ENCODE results near the gene MRPL24. TPM values are rescaled to one million over a fixed set of nuclear protein-coding genes. Genes with fewer than 3 reads are reported as not detected.

MRPL24 gene
- total and polyA plus RNA-seq, 2 of the 4 experiments (the other 2 are of a cell fraction), result 68.8 to 99.5 TPM

DNA sequence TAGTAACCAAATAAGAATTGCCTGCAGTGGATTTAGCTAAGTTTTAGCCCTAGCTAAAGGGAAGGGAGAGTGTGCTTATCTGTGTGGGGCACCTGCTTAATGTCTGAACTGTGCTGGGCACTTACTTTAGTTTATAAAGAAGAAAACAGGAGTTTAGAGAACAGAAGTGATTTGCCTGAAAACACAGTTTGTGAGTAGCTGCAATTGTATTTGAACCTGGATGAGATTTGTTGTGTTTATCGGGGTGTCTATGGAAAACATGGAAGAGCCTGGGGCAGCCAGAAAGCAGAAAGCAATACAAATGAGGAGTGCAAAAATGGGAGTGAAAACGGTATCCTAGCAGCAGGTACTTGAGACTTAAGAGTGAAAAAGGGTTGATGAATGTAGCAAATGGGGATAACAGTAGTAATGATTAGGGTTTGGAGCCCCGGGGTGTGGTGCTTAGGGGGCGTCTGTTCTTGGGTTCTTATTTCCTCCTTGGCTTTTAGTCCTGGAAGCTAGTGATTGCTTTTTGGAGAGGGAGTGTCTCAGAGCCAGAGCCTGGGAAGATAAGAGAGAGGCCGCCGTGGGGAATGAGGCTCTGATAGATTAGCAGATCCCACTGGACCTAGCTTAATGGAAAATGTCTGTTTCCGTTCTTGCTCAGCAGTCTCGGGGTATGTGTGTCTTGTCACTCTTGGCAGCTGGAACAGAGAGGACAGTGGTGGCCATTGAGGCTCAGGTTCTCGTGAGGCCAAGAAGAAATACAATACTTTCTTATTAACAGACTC lies 32.0 kb upstream of the MRPL24 start:
- Histone ChIP-seq H3K4ac (ENCODE audit: low read depth, low read length) (no peak overlapping the region), H2AK5ac (ENCODE audit: low read depth, low read length) (no peak overlapping the region), H4K5ac (ENCODE audit: low read depth, low read length) (no peak overlapping the region), H2BK120ac (ENCODE audit: low read depth, low read length) (no peak overlapping the region), H2BK15ac (ENCODE audit: low read depth, low read length) (no peak overlapping the region), H2BK5ac (ENCODE audit: low read depth, low read length, poor library complexity, severe bottlenecking) (no peak overlapping the region), H3K4me2 (ENCODE audit: low read depth, low read length) (no peak overlapping the region), H3K4me1 (ENCODE audit: control insufficient read depth, insufficient read depth, low read length) (peaks cover 3% of the 10 kb centered on the region), H3K9me1 (ENCODE audit: insufficient read depth, low read length) (peaks cover 13% of the 10 kb centered on the region), H2BK20ac (ENCODE audit: low read depth, low read length) (no peak overlapping the region), H3K9ac (ENCODE audit: low read depth, low read length) (no peak overlapping the region), H3K9me3 (ENCODE audit: control insufficient read depth, insufficient read depth, low read length) (no peaks in the 10 kb centered on the region), H3K56ac (ENCODE audit: extremely low read depth, insufficient read depth, low read length) (no peak overlapping the region), H3K4me3 (ENCODE audit: insufficient read depth, low read depth, low read length) (no peak overlapping the region), H2AFZ (replicated peaks; ENCODE audit: low read length, poor library complexity) (no peak overlapping the region), H4K91ac (ENCODE audit: insufficient read depth, low read depth, low read length) (no peak overlapping the region), H3K18ac (ENCODE audit: low read depth, low read length) (no peak overlapping the region), H4K8ac (ENCODE audit: low read depth in 2 of 2, low read length in 2 of 2) (no peak overlapping the region), H3K14ac (replicated peaks; ENCODE audit: low read depth, low read length) (no peak overlapping the region), H3K27ac (ENCODE audit: insufficient read depth, low read length) (no peak overlapping the region), H3K79me1 (ENCODE audit: low read depth in 1 of 2, low read length in 2 of 2) (peaks cover 12 to 78% of the 10 kb centered on the region in 2 experiments), H3K27me3 (ENCODE audit: control insufficient read depth, insufficient read depth, low read length) (no peaks in the 10 kb centered on the region), H3K36me3 (ENCODE audit: control insufficient read depth, insufficient read depth, low read length) (peaks cover 2% of the 10 kb centered on the region; the same call in 1 of the 2 replicates), H4K20me1 (ENCODE audit: insufficient read depth, low read length) (peaks cover 79% of the 10 kb centered on the region), H3K23ac (ENCODE audit: low read depth, low read length) (peak overlapping the region; percentile 49; the same call in 1 of the 2 replicates), H2AK9ac (replicated peaks; ENCODE audit: low read depth, low read length, poor library complexity) (no peak overlapping the region)
- dilution Hi-C loops (cut with HindIII; ENCODE audit: low sequenced_read_pairs, unreplicated experiment), result no loop called here
- ATAC-seq (ENCODE audit: low read depth) (no peak), DNase-seq (no peak)
- ChIA-PET CTCF (interaction anchor here (0.7 to 2.1 kb wide), 2 partner anchors 8 to 85 kb away, joined by 3 to 6 read pairs; no protein-coding TSS in a partner anchor), POLR2A (ENCODE audit: unreplicated experiment) (no interaction called here)
- intact Hi-C loops (cut with micrococcal nuclease), result no loop called here
- BruUV-seq (replicated peaks), result no TSS peak
- WGBS, 2 experiments (ENCODE audit: extremely low coverage in 2 of 2, insufficient read length in 1 of 2), result 67% methylated on average over 5 of the region's 9 CpGs; no CpG with 5 or more reads in 1 of the 2 experiments
- in situ Hi-C loops (cut with MboI; ENCODE audit: low sequenced_read_pairs), result no loop called here
- TF ChIP-seq POLR2A (IDR thresholded peaks at IDR 0.05; ENCODE audit: low read depth, low read length) (no peak), MXI1 (IDR thresholded peaks at IDR 0.05; ENCODE audit: borderline replicate concordance, low read depth, low read length) (no peak), SMC3 (IDR thresholded peaks at IDR 0.05; ENCODE audit: low read depth, low read length) (no peak), MAZ (IDR thresholded peaks at IDR 0.05; ENCODE audit: borderline replicate concordance, low read depth, low read length) (no peak), RFX5 (IDR thresholded peaks at IDR 0.05; ENCODE audit: low read depth, low read length) (no peak), NFE2L2 (IDR thresholded peaks at IDR 0.05; ENCODE audit: low read depth, low read length) (no peak), MAFK (IDR thresholded peaks at IDR 0.05; ENCODE audit: low read depth, low read length) (no peak), CEBPB (IDR thresholded peaks at IDR 0.05; ENCODE audit: low read depth, low read length) (no peak), CHD1 (IDR thresholded peaks at IDR 0.05; ENCODE audit: low read depth, low read length) (no peak)
- TF ChIP-seq, protein P1, sequence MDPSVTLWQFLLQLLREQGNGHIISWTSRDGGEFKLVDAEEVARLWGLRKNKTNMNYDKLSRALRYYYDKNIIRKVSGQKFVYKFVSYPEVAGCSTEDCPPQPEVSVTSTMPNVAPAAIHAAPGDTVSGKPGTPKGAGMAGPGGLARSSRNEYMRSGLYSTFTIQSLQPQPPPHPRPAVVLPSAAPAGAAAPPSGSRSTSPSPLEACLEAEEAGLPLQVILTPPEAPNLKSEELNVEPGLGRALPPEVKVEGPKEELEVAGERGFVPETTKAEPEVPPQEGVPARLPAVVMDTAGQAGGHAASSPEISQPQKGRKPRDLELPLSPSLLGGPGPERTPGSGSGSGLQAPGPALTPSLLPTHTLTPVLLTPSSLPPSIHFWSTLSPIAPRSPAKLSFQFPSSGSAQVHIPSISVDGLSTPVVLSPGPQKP (IDR thresholded peaks at IDR 0.05; ENCODE audit: borderline replicate concordance, low read depth, low read length), result no peak
- TF ChIP-seq, protein P2, sequence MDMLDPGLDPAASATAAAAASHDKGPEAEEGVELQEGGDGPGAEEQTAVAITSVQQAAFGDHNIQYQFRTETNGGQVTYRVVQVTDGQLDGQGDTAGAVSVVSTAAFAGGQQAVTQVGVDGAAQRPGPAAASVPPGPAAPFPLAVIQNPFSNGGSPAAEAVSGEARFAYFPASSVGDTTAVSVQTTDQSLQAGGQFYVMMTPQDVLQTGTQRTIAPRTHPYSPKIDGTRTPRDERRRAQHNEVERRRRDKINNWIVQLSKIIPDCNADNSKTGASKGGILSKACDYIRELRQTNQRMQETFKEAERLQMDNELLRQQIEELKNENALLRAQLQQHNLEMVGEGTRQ (IDR thresholded peaks at IDR 0.05; ENCODE audit: low read depth, low read length), result no peak
- TF ChIP-seq, protein P3, sequence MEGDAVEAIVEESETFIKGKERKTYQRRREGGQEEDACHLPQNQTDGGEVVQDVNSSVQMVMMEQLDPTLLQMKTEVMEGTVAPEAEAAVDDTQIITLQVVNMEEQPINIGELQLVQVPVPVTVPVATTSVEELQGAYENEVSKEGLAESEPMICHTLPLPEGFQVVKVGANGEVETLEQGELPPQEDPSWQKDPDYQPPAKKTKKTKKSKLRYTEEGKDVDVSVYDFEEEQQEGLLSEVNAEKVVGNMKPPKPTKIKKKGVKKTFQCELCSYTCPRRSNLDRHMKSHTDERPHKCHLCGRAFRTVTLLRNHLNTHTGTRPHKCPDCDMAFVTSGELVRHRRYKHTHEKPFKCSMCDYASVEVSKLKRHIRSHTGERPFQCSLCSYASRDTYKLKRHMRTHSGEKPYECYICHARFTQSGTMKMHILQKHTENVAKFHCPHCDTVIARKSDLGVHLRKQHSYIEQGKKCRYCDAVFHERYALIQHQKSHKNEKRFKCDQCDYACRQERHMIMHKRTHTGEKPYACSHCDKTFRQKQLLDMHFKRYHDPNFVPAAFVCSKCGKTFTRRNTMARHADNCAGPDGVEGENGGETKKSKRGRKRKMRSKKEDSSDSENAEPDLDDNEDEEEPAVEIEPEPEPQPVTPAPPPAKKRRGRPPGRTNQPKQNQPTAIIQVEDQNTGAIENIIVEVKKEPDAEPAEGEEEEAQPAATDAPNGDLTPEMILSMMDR (conservative IDR thresholded peaks at IDR 0.05; ENCODE audit: low read depth, low read length), result no peak

Measured in IMR-90 (cell line).